NT2/D1 (cell line): Measurements from ENCODE around the gene CRAMP1.

Source experiments
- YY1 ChIP-seq: IDR thresholded peaks from 2 replicates; pipeline ENCODE4 v1.6.1; 2011; ENCODE audit not compliant: insufficient read length, insufficient read depth
- ZNF274 ChIP-seq: IDR thresholded peaks from 2 replicates; pipeline ENCODE4 v1.6.1; 2011; ENCODE audit warnings: mild to moderate bottlenecking, low read depth, low read length

DNA sequence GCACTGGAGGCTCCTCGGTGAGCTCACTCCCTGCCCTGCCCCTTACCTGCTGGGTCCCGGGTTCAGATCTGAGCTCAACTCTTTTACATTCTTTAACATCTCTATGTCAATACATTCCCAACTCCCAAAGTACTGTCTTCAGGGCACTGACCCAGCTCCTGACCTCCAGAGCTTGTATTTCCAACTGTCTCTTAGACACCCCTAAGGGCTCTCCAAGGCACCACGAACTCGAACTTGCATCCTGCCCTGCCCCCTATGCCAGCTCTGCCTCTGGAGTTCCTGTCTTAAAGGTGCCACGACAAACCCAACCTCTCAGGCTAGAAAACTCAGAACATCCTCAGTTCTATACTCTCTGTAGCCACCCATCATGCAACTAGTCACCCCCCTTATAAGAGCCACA is 38.9 kb upstream of the CRAMP1 start:
- TF ChIP-seq YY1 (no peak), ZNF274 (no peak)
